Prostate gland (tissue), 2 donors: ENCODE results near the gene NR1I3.

Experiments
- CTCF ChIP-seq, 4 experiments: fragments of 200-600 bp in 2 of 4; fragments of 450-650 bp in 2 of 4; sonication (generic) in 2 of 4; IDR thresholded peaks; 1 replicate in 3 of 4; 2 replicates in 1 of 4; pipeline ENCODE4 v1.5.1; 2016 to 2019; ENCODE audit warnings: antibody characterized with exemption in 4 of 4, mild to moderate bottlenecking in 2 of 4, moderate library complexity in 2 of 4
- POLR2AphosphoS5 ChIP-seq: sonication (generic); formaldehyde crosslinking; IDR thresholded peaks from one replicate; pipeline ENCODE4 v1.6.1; 2017; ENCODE audit warnings: antibody characterized with exemption

GRCh38 chr1:161223805-161224694 is 14.0 kb downstream of the NR1I3 start:
- no peak for TF ChIP-seq CTCF (IDR thresholded peaks at IDR 0.05)
- no peak for TF ChIP-seq POLR2AphosphoS5
